Prostate gland (tissue), 2 donors: ENCODE measurements around the gene CFAP210. TPM values are rescaled to one million over a fixed set of nuclear protein-coding genes. Genes with fewer than 3 reads are reported as not detected.

Source experiments
- DNase-seq: peaks from one replicate; pipeline ENCODE4 v3.0.0-alpha.2; 2019; ENCODE audit warnings: low spot score
- H3K27ac ChIP-seq, 2 donors: fragments of 200-600 bp; sonication (generic); 2 replicates each; pipeline ENCODE4 v1.5.1; 2017 to 2019
- H3K27me3 ChIP-seq: fragments of 200-600 bp; sonication (generic); replicated peaks from 2 replicates; pipeline ENCODE4 v1.5.1; 2019; ENCODE audit not compliant: insufficient read depth
- H3K36me3 ChIP-seq, 2 donors: fragments of 200-600 bp; sonication (generic); 1 replicate in 1 of 2; 2 replicates in 1 of 2; pipeline versions ENCODE4 v1.5.1 to v1.8.1; 2017 to 2019
- H3K4me1 ChIP-seq: fragments of 200-600 bp; sonication (generic); replicated peaks from 2 replicates; pipeline ENCODE4 v1.5.1; 2019
- H3K4me3 ChIP-seq, 2 donors: fragments of 200-600 bp; sonication (generic); 2 replicates each; pipeline ENCODE4 v1.5.1; 2017 to 2019
- H3K9me3 ChIP-seq: fragments of 200-600 bp; sonication (generic); 2 replicates; pipeline ENCODE4 v1.5.1; 2017
- POLR2A ChIP-seq: fragments of 450-650 bp; IDR thresholded peaks from one replicate; pipeline ENCODE4 v1.6.1; 2016; ENCODE audit warnings: antibody characterized with exemption, mild to moderate bottlenecking
- POLR2AphosphoS5 ChIP-seq: sonication (generic); formaldehyde crosslinking; IDR thresholded peaks from one replicate; pipeline ENCODE4 v1.6.1; 2017; ENCODE audit warnings: antibody characterized with exemption
- WGBS: methylation state at CpG from one replicate; pipeline ENCODE4 v1.1.5; 2018; 5-methylcytosine and 5-hydroxymethylcytosine counted together
- intact Hi-C: fragments of 100-400 bp; cut with DNase I; formaldehyde crosslinking; loops from one replicate; pipeline ENCODE4 v1.14.2; 2022
- total RNA-seq, 2 donors: library from RNA; depleted of rRNA; stranded (reverse); fragments of >200 nt; gene quantifications; one replicate each; pipeline ENCODE4 v1.1.0, GENCODE V29; 2016
- TF ChIP-seq, protein P1 (sequence below), 4 experiments: fragments of 200-600 bp in 2 of 4; fragments of 450-650 bp in 2 of 4; sonication (generic) in 2 of 4; IDR thresholded peaks; 1 replicate in 3 of 4; 2 replicates in 1 of 4; pipeline ENCODE4 v1.5.1; 2016 to 2019; ENCODE audit warnings: antibody characterized with exemption in 4 of 4, mild to moderate bottlenecking in 2 of 4, moderate library complexity in 2 of 4

CFAP210 gene
- total RNA-seq, 2 donors from 2014 or later: 0.27 to 1.0 TPM

GRCh38 chr2:169667583-169667982 lies 26.6 kb downstream of the CFAP210 start:
- no peak for DNase-seq
- Histone ChIP-seq H3K4me1 (no peaks in the 10 kb centered on the region), H3K4me3 (no peak overlapping the region), H3K27me3 (no peaks in the 10 kb centered on the region), H3K27ac (no peak overlapping the region), H3K9me3 (no peaks in the 10 kb centered on the region), H3K36me3 (no peaks in the 10 kb centered on the region)
- intact Hi-C loops: no loop called here
- TF ChIP-seq POLR2AphosphoS5 (no peak), POLR2A (no peak)
- TF ChIP-seq, protein P1, sequence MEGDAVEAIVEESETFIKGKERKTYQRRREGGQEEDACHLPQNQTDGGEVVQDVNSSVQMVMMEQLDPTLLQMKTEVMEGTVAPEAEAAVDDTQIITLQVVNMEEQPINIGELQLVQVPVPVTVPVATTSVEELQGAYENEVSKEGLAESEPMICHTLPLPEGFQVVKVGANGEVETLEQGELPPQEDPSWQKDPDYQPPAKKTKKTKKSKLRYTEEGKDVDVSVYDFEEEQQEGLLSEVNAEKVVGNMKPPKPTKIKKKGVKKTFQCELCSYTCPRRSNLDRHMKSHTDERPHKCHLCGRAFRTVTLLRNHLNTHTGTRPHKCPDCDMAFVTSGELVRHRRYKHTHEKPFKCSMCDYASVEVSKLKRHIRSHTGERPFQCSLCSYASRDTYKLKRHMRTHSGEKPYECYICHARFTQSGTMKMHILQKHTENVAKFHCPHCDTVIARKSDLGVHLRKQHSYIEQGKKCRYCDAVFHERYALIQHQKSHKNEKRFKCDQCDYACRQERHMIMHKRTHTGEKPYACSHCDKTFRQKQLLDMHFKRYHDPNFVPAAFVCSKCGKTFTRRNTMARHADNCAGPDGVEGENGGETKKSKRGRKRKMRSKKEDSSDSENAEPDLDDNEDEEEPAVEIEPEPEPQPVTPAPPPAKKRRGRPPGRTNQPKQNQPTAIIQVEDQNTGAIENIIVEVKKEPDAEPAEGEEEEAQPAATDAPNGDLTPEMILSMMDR (IDR thresholded peaks at IDR 0.05): no peak
- 29% methylated on average over 2 of the region's 2 CpGs for WGBS

DNA sequence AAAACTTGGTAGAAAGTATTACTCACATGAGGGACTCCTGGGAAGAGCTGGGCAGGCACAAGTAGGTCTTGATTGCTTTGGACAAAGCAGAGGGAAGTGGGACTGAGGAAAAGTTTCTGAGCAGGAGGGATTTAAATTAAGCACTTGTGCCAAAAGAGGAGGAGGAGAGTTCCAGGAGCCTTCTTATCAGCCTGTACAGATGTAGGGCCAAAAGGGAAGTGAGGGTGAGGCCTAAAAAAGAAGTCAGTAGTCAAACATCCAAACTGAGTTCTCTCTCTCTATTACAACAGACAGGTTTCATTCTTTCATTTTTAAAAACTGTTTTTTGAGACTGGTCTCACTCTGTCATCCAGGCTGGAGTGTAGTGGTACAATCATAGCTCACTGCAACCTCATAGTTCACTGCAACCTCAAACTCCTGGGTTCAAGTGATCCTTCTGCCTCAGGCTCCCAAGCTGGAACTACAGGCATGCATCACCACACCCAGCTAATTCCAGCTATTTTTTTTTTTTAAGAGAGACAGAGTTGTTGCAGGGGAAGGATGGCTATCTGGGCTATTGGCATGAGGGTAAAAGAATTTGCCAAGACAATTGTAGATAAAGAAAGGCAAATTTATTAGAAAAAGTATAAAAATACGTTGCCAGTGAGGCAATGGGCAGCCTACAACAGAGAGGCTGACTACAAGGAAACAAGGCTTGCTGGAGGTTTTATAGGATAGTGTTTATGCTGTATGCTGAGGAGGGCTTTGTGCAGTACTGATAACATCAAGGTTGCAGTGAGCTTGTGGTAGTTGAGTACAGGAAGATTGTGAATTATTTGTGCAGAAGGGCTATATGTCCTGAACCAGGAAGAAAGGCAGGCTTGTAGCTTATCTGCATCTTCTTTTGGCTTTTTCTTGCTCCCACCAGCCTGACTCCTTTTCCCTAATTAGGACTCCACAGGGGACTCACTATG lies 29.0 kb downstream of the CFAP210 start:
- Histone ChIP-seq H3K9me3 (no peaks in the 10 kb centered on the region), H3K27ac (no peak overlapping the region), H3K36me3 (no peaks in the 10 kb centered on the region), H3K27me3 (no peaks in the 10 kb centered on the region), H3K4me3 (no peak overlapping the region), H3K4me1 (no peaks in the 10 kb centered on the region)
- no peak for DNase-seq
- 38% methylated on average over 1 of the region's 1 CpG for WGBS
- intact Hi-C loops: no loop called here
- TF ChIP-seq POLR2AphosphoS5: no peak

- H3K4me3 ChIP-seq: no peak overlapping the region
- 82% methylated on average over 1 of the region's 1 CpG for WGBS
- TF ChIP-seq POLR2A (no peak), POLR2AphosphoS5 (no peak)
- TF ChIP-seq, protein P1 (IDR thresholded peaks at IDR 0.05): no peak
Measured at GRCh38 chr2:169664600-169664977, 29.6 kb downstream of the CFAP210 start.

GRCh38 chr2:169663247-169663646 lies 31.0 kb downstream of the CFAP210 start:
- DNase-seq: no peak
- WGBS: 92% methylated on average over 3 of the region's 3 CpGs
- no peaks in the 10 kb centered on the region for H3K27me3 ChIP-seq
- H3K9me3 ChIP-seq: no peaks in the 10 kb centered on the region
- TF ChIP-seq, protein P1 (IDR thresholded peaks at IDR 0.05): no peak
- no peak for TF ChIP-seq POLR2AphosphoS5
- TF ChIP-seq POLR2A: no peak
- H3K4me3 ChIP-seq: no peak overlapping the region
- intact Hi-C loops: no loop called here
- no peaks in the 10 kb centered on the region for H3K36me3 ChIP-seq
- H3K4me1 ChIP-seq: no peaks in the 10 kb centered on the region
- no peak overlapping the region for H3K27ac ChIP-seq

More at GRCh38 chr2:169664600-169664977, 29.6 kb downstream of the CFAP210 start:
- Histone ChIP-seq H3K27me3 (no peaks in the 10 kb centered on the region), H3K9me3 (no peaks in the 10 kb centered on the region), H3K4me1 (no peaks in the 10 kb centered on the region), H3K36me3 (no peaks in the 10 kb centered on the region), H3K27ac (no peak overlapping the region)
- no peak for DNase-seq
- intact Hi-C loops: no loop called here

DNA sequence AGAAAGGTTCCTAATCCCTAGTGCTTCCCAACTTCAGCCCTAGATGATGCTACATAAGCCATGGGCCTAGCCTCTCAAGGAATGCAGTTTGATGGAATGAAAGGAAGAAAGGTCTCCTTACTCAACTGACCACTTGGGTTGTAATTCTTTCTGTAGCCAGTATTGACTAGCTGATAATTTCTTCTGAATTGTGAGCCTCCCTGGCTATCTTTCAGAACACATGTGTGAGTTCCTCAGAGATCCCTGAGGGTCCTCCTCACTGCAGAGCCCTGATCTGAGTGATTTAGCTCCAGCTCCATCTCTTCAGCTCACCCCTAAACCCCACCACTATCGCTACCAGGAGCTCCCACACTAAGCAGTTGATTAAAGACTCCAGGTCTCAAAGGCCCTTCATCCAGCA lies 31.5 kb downstream of the CFAP210 start:
- WGBS: 94% methylated on average over 1 of the region's 1 CpG

More for the DNA sequence above, 31.5 kb downstream of the CFAP210 start:
- no peaks in the 10 kb centered on the region for H3K4me1 ChIP-seq
- no peak overlapping the region for H3K27ac ChIP-seq
- no peak overlapping the region for H3K4me3 ChIP-seq
- no peak for DNase-seq
- no peaks in the 10 kb centered on the region for H3K27me3 ChIP-seq
- H3K36me3 ChIP-seq: no peaks in the 10 kb centered on the region
- TF ChIP-seq POLR2AphosphoS5 (no peak), POLR2A (no peak)
- TF ChIP-seq, protein P1 (IDR thresholded peaks at IDR 0.05): no peak
- intact Hi-C loops: no loop called here
- H3K9me3 ChIP-seq: no peaks in the 10 kb centered on the region
